Kidney capillary endothelial cell (primary cell): ENCODE data around the gene ANAPC4.

Experiments used
- DNase-seq: peaks from one replicate; pipeline ENCODE4 v3.0.0-alpha.2; 2018; ENCODE audit warnings: low spot score

ANAPC4 gene

GRCh38 chr4:25433966-25434827, 57.1 kb downstream of the ANAPC4 start:
- DNase-seq: no peak

- no peak for DNase-seq
Measured at GRCh38 chr4:25437926-25438325, 60.9 kb downstream of the ANAPC4 start.

- DNase-seq: peak; percentile 59
Measured at GRCh38 chr4:25439918-25440477, 62.9 kb downstream of the ANAPC4 start.

GRCh38 chr4:25440478-25441030, 63.5 kb downstream of the ANAPC4 start:
- DNase-seq: no peak

- DNase-seq: peak; percentile 38
Measured at GRCh38 chr4:25441519-25442117, 64.6 kb downstream of the ANAPC4 start.

GRCh38 chr4:25442863-25443307, 65.8 kb downstream of the ANAPC4 start:
- DNase-seq: no peak

GRCh38 chr4:25443851-25444250, 66.8 kb downstream of the ANAPC4 start:
- DNase-seq: no peak

GRCh38 chr4:25446611-25447010, 69.5 kb downstream of the ANAPC4 start:
- DNase-seq: no peak

GRCh38 chr4:25448379-25449109, 71.5 kb downstream of the ANAPC4 start:
- DNase-seq: no peak

GRCh38 chr4:25449270-25449669, 72.2 kb downstream of the ANAPC4 start:
- DNase-seq: no peak

- no peak for DNase-seq
Measured at GRCh38 chr4:25449688-25450087, 72.6 kb downstream of the ANAPC4 start.

- no peak for DNase-seq
Measured at GRCh38 chr4:25450491-25450901, 73.4 kb downstream of the ANAPC4 start.

GRCh38 chr4:25451676-25452075, 74.6 kb downstream of the ANAPC4 start:
- DNase-seq: no peak

- DNase-seq: no peak
Measured at GRCh38 chr4:25452081-25452480, 75.0 kb downstream of the ANAPC4 start.

GRCh38 chr4:25454476-25454875, 77.4 kb downstream of the ANAPC4 start:
- no peak for DNase-seq

- peak; percentile 83 for DNase-seq
Measured at GRCh38 chr4:25457053-25457715, 80.1 kb downstream of the ANAPC4 start.

GRCh38 chr4:25466966-25467697, 90.1 kb downstream of the ANAPC4 start:
- no peak for DNase-seq

- no peak for DNase-seq
Measured at GRCh38 chr4:25467843-25468242, 90.8 kb downstream of the ANAPC4 start.
